HG03378 (cell line): ENCODE measurements around the gene SOWAHC.

Experiments
- ATAC-seq: cut with Tn5 transposase; IDR thresholded peaks from one replicate; pipeline ENCODE4 v1.9.1; 2021; ENCODE audit warnings: mild to moderate bottlenecking, moderate library complexity; ENCODE audit not compliant: unreplicated experiment

The SOWAHC gene

DNA sequence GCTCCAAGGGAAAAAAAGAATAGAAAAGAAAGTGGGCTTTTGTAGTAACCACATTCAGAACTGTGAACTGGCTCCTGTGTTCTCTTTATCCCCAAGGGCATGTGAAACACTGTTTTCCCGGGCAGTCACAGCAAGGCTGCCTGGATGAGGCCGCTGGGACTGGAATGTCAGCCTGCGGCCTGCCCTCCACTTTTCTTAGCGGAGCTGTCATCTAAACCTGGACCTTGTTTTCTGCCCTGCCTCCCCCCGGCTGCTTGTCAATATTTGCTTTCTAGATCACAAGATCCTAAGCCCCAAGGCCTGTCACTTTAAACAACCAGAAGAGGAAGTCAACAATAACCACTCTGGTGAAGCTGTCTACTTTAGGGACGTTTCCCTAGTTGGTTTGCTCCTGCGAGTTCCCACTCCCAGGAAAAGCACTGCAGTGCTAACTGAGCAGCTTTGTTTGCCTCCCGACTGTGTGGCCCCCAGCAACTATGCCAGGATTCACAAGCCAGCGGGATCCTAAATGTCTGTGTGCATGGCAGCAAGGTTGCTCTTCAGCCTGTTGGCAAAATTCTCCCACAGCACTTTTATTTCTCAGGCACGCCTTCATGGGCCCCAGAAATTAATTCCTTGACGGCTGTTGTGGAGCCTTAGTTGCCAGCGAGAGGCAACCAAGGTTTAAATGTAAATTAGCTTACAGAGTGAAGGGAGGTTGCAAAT lies 30.6 kb downstream of the SOWAHC start:
- ATAC-seq = no peak

DNA sequence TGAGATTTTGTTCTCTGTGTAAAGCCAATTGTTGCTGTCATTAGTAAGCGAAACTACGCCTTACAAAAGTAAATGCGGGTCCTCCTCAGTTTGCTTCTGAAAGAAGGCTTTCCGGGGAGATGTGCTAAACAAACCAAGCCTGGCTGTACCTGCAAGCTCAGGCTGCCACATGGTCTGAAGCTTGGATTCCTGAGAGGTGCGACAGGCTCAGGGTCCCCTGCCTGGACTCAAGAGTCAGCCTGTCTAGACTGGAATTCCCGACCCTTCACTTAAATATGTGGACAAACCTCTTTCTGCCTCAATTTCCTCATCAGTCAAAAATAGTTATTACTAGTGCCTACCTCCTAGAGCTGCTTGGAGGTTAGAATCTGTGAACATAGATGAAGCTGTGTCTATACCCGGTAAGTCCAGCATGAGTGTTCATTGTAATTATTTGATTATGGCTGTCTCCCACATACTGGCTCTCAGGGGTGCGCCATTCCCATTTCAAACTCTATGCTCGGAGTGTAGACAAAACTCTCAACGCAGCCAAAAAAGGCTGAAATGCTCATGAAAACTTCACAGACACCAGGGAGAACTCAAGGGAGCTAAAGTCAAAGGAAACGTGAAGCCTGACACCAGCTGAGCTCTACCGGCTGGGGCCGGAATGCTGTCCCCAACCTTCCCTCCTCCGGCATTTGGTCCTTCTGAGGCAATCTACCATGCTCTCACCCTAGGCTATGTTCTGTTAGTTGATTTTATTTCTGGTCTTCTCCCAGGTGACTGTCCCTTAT lies 31.4 kb downstream of the SOWAHC start:
- no peak for ATAC-seq

DNA sequence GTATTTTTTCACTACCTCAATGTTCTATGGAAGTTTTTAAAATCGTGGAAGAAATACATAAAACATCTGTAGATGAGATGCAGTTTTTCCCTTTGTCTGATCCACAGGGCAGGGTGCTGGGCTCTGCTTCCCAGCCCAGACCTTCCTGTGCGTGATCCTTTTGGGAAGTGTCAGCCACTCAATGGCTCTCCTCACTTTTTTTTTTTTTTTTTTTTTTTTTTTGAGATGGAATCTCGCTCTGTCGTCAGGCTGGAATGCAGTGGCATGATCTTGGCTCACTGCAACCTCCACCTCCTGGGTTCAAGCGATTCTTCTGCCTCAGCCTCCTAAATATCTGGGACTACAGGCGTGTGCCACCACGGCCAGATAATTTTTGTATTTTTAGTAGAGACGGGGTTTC lies 32.8 kb downstream of the SOWAHC start:
- ATAC-seq = no peak

DNA sequence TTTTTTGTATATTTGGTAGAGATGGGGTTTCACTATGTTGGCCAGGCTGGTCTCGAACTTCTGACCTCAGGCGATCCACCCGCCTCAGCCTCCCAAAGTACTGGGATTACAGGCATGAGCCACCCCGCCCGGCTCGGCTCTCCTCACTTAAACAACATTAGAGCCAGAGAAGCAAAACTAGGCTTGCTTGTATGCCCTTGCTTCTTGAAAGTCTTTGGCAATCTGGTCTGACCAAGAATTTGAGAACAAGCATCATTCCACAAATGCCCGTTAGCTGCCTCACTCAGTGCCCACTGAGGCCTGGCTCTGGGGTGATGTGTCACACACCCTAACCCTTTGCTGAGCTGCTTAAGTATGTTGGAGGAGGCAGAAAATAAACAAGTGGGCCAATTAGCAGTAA lies 33.5 kb downstream of the SOWAHC start:
- ATAC-seq = no peak

DNA sequence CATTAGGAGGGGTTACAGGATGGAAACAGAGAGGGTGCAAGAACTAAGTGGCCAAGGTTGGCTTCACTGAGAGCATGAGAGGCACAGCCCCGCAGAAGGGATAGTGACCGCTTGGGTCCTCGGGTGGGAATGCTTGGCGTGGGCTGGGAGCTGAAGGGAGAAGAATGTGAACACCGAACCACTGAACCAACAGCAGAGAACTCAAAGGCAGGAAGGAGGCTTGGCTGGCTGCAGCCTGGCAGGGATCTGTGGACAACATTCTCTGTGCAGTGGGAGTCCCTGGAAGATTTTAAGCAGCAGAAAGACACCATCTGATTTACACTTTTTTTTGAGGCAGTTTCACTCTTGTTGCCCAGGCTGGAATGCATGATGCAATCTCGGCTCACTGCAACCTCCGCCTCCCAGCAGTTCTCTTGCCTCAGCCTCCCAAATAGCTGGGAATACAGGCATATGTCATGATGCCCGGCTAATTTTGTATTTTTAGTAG lies 33.9 kb downstream of the SOWAHC start:
- ATAC-seq = no peak

DNA sequence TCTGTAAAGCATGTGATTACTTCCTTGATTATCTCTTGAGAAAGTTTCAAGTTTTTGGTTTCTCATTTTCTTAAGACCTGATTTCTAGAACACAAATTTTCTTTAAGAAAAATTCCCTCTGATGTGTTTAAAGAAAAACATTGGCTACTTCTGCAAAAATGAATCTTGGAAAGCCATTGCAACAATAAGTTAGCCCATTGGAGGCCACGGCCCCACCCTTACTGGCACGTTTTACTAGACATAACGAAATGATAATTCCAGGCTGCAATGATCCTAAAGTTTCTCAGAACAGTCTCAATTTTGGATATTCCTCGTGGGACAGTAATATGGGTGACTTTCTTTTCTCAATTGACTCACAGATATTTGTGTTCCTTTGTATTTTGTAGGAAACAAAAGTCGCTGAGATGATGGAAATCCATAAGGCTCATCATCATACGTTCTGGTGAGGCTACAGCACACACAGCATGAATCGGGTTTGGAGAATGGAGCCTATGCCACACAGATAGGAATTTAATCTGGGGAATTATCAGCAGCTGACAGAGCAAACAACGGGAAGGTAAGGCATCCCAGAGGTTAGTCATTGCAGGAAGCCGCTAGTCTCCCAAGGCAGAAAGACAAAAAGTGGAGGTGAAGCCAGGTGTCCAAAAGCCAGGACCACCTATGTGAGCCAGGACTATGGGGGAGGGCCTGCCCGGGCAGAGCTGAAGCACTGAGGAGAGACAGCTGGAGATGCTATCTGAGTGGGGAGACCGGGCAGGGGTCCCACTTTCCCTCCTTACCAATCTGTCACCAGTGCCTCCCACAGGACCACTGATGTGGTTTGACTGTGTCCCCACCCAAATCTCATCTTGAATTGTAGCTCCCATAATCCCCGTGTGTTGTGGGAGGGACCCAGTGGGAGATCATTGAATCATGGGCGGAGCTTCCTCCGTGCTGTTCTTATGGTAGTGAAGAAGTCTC lies 35.9 kb downstream of the SOWAHC start:
- ATAC-seq = no peak

DNA sequence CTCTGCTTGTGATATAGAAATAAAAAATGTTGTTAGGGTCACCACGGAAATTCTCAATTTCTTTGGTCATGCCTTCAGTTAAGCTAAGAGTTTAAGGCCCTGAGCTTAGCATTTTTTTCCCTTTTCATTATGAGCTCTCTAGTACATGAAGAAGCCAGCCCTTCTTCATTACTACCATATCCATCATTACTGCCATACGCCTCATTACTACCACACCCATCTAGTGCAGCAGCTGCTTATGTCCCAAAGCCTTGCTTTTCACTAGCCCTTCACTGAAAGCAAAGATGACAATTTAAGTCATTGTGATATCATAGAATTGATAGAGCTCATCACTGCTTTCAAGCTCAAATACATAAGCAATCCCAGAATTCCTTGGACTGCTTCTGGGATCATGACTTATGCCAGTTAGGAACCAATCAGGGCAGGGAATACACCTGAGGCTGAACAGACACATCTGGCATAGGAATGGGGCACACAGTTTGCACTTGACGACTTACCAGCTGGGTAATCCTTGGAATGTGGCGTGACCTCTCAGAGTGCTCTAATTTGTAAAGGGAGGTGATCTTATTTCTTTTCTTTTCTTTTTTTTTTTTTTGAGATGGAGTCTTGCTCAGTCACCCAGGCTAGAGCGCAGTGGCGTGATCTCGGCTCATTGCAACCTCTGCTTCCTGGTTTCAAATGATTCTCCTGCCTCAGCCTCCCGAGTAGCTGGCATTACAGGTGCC lies 40.3 kb downstream of the SOWAHC start:
- no peak for ATAC-seq

DNA sequence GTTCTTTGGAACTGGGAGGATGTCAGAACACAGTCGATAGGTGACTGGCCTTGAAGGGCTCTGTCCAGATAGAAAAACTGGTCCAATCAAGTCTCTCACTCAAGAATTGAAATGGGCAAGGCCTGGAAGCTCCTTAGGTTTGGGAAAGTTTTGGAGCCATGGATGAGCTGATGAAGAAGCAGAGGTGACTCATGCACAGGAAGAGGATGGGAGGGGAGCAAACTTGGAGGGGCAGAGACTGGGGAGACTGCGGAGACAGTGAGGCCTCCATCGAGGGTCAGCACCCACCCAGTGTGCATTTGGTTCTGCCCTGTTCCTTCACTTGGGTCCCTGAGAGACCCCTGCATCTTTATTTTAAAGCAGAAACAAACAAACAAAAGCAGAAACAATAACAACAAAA lies 41.1 kb downstream of the SOWAHC start:
- no peak for ATAC-seq

DNA sequence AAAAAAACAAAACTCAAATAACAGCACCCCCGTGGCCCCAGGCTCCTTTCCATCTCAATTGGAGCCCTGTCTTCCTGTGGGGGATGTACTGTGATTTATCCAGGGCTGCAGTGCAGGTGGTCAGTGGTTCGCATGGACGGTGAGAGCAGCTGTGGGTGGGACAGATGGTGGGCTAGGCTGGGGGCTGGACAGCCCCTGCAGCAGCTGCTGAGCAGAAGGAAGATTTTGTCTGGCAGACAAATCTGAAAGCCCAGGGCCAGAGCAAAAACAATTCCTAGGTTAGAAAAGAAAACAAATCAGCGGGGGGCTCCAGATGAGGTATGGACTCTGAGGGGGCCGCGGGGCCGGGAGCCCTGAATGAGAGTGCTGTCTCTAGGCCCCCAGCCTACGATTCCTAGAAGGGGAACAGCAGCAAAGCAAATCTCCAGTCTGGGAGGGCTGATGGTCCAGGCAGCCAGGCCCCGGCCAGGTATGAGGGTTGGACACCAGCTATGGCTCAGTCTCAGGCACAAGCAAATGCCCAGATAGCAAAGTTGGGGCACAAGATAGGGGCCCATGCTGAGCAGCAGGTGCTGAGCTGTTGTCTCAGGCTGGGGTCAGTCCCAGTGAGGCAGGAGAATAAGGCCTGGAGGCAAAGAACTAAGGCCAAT lies 45.4 kb downstream of the SOWAHC start:
- no peak for ATAC-seq

GRCh38 chr2:109660046-109660860 lies 46.1 kb downstream of the SOWAHC start:
- no peak for ATAC-seq

- ATAC-seq = no peak
Observed at GRCh38 chr2:109662889-109663288, 48.7 kb downstream of the SOWAHC start.

GRCh38 chr2:109663721-109664120 lies 49.6 kb downstream of the SOWAHC start:
- ATAC-seq = no peak

GRCh38 chr2:109666466-109666865 lies 52.3 kb downstream of the SOWAHC start:
- no peak for ATAC-seq
